ENCODE measurements around the gene LHX2.

The LHX2 gene

GRCh38 chr9:124013309-124014210, 2.0 kb downstream of the LHX2 start:
- DNase-seq (ENCODE audit: low spot score): no peak

- DNase-seq (ENCODE audit: low spot score): no peak
Measured at GRCh38 chr9:124014211-124014955, 2.8 kb downstream of the LHX2 start.

- no peak for DNase-seq (ENCODE audit: low spot score)
Measured at GRCh38 chr9:124014956-124015660, 3.5 kb downstream of the LHX2 start.

- DNase-seq (ENCODE audit: low spot score): no peak
Measured at GRCh38 chr9:124015661-124016131, 4.1 kb downstream of the LHX2 start.

- DNase-seq (ENCODE audit: low spot score): no peak
Measured at GRCh38 chr9:124016175-124017050, 4.8 kb downstream of the LHX2 start.

GRCh38 chr9:124017051-124017928, 5.7 kb downstream of the LHX2 start:
- DNase-seq (ENCODE audit: low spot score): no peak

- no peak for DNase-seq (ENCODE audit: low spot score)
Measured at GRCh38 chr9:124017929-124018729, 6.6 kb downstream of the LHX2 start.

- no peak for DNase-seq (ENCODE audit: low spot score)
Measured at GRCh38 chr9:124018730-124019697, 7.4 kb downstream of the LHX2 start.

- no peak for DNase-seq (ENCODE audit: low spot score)
Measured at GRCh38 chr9:124019771-124020519, 8.4 kb downstream of the LHX2 start.

- DNase-seq (ENCODE audit: low spot score): no peak
Measured at GRCh38 chr9:124020520-124021384, 9.2 kb downstream of the LHX2 start.

- DNase-seq (ENCODE audit: low spot score): no peak
Measured at GRCh38 chr9:124021385-124021769, 9.8 kb downstream of the LHX2 start.

- DNase-seq (ENCODE audit: low spot score): no peak
Measured at GRCh38 chr9:124022201-124023121, 10.9 kb downstream of the LHX2 start.

- no peak for DNase-seq (ENCODE audit: low spot score)
Measured at GRCh38 chr9:124024107-124024506, 12.5 kb downstream of the LHX2 start.

- DNase-seq (ENCODE audit: low spot score): no peak
Measured at GRCh38 chr9:124029617-124030016, 18.0 kb downstream of the LHX2 start.

GRCh38 chr9:124030969-124031451, 19.4 kb downstream of the LHX2 start:
- no peak for DNase-seq (ENCODE audit: low spot score)
